Endodermal cell (in vitro differentiated cells): ENCODE measurements around the gene URM1. TPM values are rescaled to one million over a fixed set of nuclear protein-coding genes. Genes with fewer than 3 reads are reported as not detected.

Experiments
- DNase-seq: peaks from one replicate; pipeline ENCODE4 v3.0.0-alpha.2; 2017
- H3K27ac ChIP-seq: 2 replicates; pipeline ENCODE4 v1.5.1; 2013; ENCODE audit warnings: mild to moderate bottlenecking, low read depth, low read length, moderate library complexity
- H3K27me3 ChIP-seq: 2 replicates; pipeline ENCODE4 v1.6.1; 2013; ENCODE audit warnings: mild to moderate bottlenecking, low read length, moderate library complexity; ENCODE audit not compliant: insufficient read depth, control insufficient read depth, poor library complexity, severe bottlenecking
- H3K36me3 ChIP-seq: 2 replicates; pipeline ENCODE4 v1.7.0; 2013; ENCODE audit warnings: mild to moderate bottlenecking, low read length, moderate library complexity; ENCODE audit not compliant: control insufficient read depth, insufficient read depth
- H3K4me1 ChIP-seq: one replicate; pipeline ENCODE4 v1.7.0; 2013; ENCODE audit warnings: low read length; ENCODE audit not compliant: control insufficient read depth, insufficient read depth
- H3K4me3 ChIP-seq: 2 replicates; pipeline ENCODE4 v1.5.1; 2013; ENCODE audit warnings: mild to moderate bottlenecking, low read length, moderate library complexity
- H3K9ac ChIP-seq: 2 replicates; pipeline ENCODE4 v1.6.1; 2013; ENCODE audit warnings: mild to moderate bottlenecking, low read length, moderate library complexity; ENCODE audit not compliant: poor library complexity, severe bottlenecking; ENCODE audit errors: extremely low read depth
- H3K9me3 ChIP-seq: 2 replicates; pipeline ENCODE4 v1.6.1; 2013; ENCODE audit warnings: mild to moderate bottlenecking, low read length, moderate library complexity; ENCODE audit not compliant: control insufficient read depth
- H3K27ac Mint-ChIP-seq: 2 replicates; pipeline ENCODE4 v1.8.0; 2020; ENCODE audit warnings: mixed read lengths
- H3K27me3 Mint-ChIP-seq: 2 replicates; pipeline ENCODE4 v1.8.0; 2021; ENCODE audit warnings: mild to moderate bottlenecking, mixed read lengths; ENCODE audit not compliant: insufficient read depth
- H3K36me3 Mint-ChIP-seq: 2 replicates; pipeline ENCODE4 v1.8.0; 2020; ENCODE audit warnings: low read depth, mixed read lengths
- H3K4me1 Mint-ChIP-seq: 2 replicates; pipeline ENCODE4 v1.8.0; 2020; ENCODE audit warnings: mixed read lengths
- H3K4me3 Mint-ChIP-seq: 2 replicates; pipeline ENCODE4 v1.8.0; 2020; ENCODE audit warnings: mild to moderate bottlenecking, moderate library complexity, mixed read lengths
- H3K9me3 Mint-ChIP-seq: 2 replicates; pipeline ENCODE4 v1.8.0; 2020; ENCODE audit warnings: mild to moderate bottlenecking, mixed read lengths
- CTCF ChIP-seq: fragments of 200-600 bp; sonication (generic); conservative IDR thresholded peaks from 2 replicates; pipeline ENCODE4 v1.5.0; 2021; ENCODE audit warnings: antibody characterized with exemption, mild to moderate bottlenecking
- WGBS, 2 experiments: methylation state at CpG; one replicate each; pipeline versions ENCODE4 v1.1.5 to v1.1.7; 2013; ENCODE audit warnings: missing lambda C conversion rate in 2 of 2, mixed read lengths in 1 of 2; ENCODE audit not compliant: insufficient coverage in 1 of 2, insufficient read length in 1 of 2; 5-methylcytosine and 5-hydroxymethylcytosine counted together
- total RNA-seq, 2 donors: library from RNA; stranded (reverse); fragmentation: NEBNext Ultra II Directional in 1 of 2; extraction: Animal tissue kit (Norgen Biotek cat#: 25700) in 1 of 2; gene quantifications; 2 replicates in 1 of 2; 3 replicates in 1 of 2; pipeline ENCODE4 v1.2.1, GENCODE V29; 2021

URM1 gene
- total RNA-seq, 2 donors from 2014 or later, result 51.5 to 60.4 TPM

GRCh38 chr9:128324401-128324800 is 46.8 kb upstream of the URM1 start:
- no peaks in the 10 kb centered on the region for H3K27me3 ChIP-seq
- Mint-ChIP-seq H3K4me1 (peaks cover 10% of the 10 kb centered on the region), H3K4me3 (peak overlapping the region; percentile 93), H3K27me3 (no peaks in the 10 kb centered on the region), H3K9me3 (no peaks in the 10 kb centered on the region), H3K27ac (no peak overlapping the region), H3K36me3 (peaks cover 28% of the 10 kb centered on the region)
- no peaks in the 10 kb centered on the region for H3K9me3 ChIP-seq
- H3K4me3 ChIP-seq, result no peak overlapping the region
- H3K36me3 ChIP-seq, result peaks cover 17% of the 10 kb centered on the region
- DNase-seq, result no peak
- no peaks in the 10 kb centered on the region for H3K4me1 ChIP-seq
- H3K27ac ChIP-seq, result no peak overlapping the region
- no peak overlapping the region for H3K9ac ChIP-seq
- 86% methylated on average over 1 of the region's 1 CpG; no CpG with 5 or more reads in 1 of the 2 experiments for WGBS, 2 experiments
- no peak for TF ChIP-seq CTCF

GRCh38 chr9:128325629-128326028 is 45.5 kb upstream of the URM1 start:
- Histone ChIP-seq H3K36me3 (peaks cover 17% of the 10 kb centered on the region), H3K9ac (no peak overlapping the region), H3K4me1 (no peaks in the 10 kb centered on the region), H3K27ac (no peak overlapping the region), H3K27me3 (no peaks in the 10 kb centered on the region), H3K9me3 (no peaks in the 10 kb centered on the region), H3K4me3 (no peak overlapping the region)
- no peak for TF ChIP-seq CTCF
- H3K27ac Mint-ChIP-seq, result no peak overlapping the region
- H3K27me3 Mint-ChIP-seq, result no peaks in the 10 kb centered on the region
- peaks cover 10% of the 10 kb centered on the region for H3K4me1 Mint-ChIP-seq
- DNase-seq, result no peak
- 93 to 96% methylated on average over 13 of the region's 13 CpGs for WGBS, 2 experiments
- H3K4me3 Mint-ChIP-seq, result no peak overlapping the region
- peaks cover 31% of the 10 kb centered on the region for H3K36me3 Mint-ChIP-seq
- no peaks in the 10 kb centered on the region for H3K9me3 Mint-ChIP-seq

GRCh38 chr9:128333451-128333869 is 37.7 kb upstream of the URM1 start:
- Histone ChIP-seq H3K27ac (peak overlapping the region; percentile 44), H3K9ac (no peak overlapping the region), H3K9me3 (no peaks in the 10 kb centered on the region), H3K4me1 (no peaks in the 10 kb centered on the region), H3K27me3 (no peaks in the 10 kb centered on the region), H3K36me3 (peaks cover 15% of the 10 kb centered on the region), H3K4me3 (no peak overlapping the region)
- no peak for DNase-seq
- peaks cover 37% of the 10 kb centered on the region for H3K36me3 Mint-ChIP-seq
- no peak overlapping the region for H3K27ac Mint-ChIP-seq
- H3K4me1 Mint-ChIP-seq, result peaks cover 3% of the 10 kb centered on the region
- no peaks in the 10 kb centered on the region for H3K9me3 Mint-ChIP-seq
- H3K27me3 Mint-ChIP-seq, result no peaks in the 10 kb centered on the region
- H3K4me3 Mint-ChIP-seq, result no peak overlapping the region
- WGBS, 2 experiments, result 93 to 94% methylated on average over 7 to 11 of the region's 11 CpGs
- TF ChIP-seq CTCF, result no peak
